Activated CD4-positive, alpha-beta memory T cell treated with anti-CD3 and anti-CD28 coated beads, Interleukin-2, amount 10 ng/mL, durations not matched to agents 7 days and 5 days (primary cell): Measurements from ENCODE around the gene PATL1. TPM values are rescaled to one million over a fixed set of nuclear protein-coding genes. Genes with fewer than 3 reads are reported as not detected.
A peak's percentile ranks its signal among the peaks of the same experiment; 100 is the strongest.

Experiments used
- CTCF ChIA-PET: fragments of 350-600 bp; sonication (Branson Sonifier 250); formaldehyde crosslinking; loops from one replicate; lab custom pipeline; 2021; ENCODE audit warnings: antibody characterized with exemption, inconsistent platforms; lab: Charles Lee
- POLR2A ChIA-PET: fragments of 350-600 bp; sonication (Branson Sonifier 250); formaldehyde crosslinking; loops from one replicate; lab custom pipeline; 2021; ENCODE audit warnings: antibody characterized with exemption; lab: Charles Lee
- DNase-seq: peaks from one replicate; pipeline ENCODE4 v3.0.0-alpha.2; 2020
- H3K27ac Mint-ChIP-seq: one replicate; pipeline ENCODE4 v1.8.0; 2021; ENCODE audit warnings: mild to moderate bottlenecking, mixed read lengths
- H3K27me3 Mint-ChIP-seq: one replicate; pipeline ENCODE4 v1.8.0; 2021; ENCODE audit warnings: mixed read lengths
- H3K36me3 Mint-ChIP-seq: one replicate; pipeline ENCODE4 v1.8.0; 2021; ENCODE audit warnings: low read depth, mixed read lengths
- H3K4me1 Mint-ChIP-seq: one replicate; pipeline ENCODE4 v1.8.0; 2021; ENCODE audit warnings: mixed read lengths
- H3K4me3 Mint-ChIP-seq: one replicate; pipeline ENCODE4 v1.8.0; 2021; ENCODE audit warnings: mild to moderate bottlenecking, mixed read lengths
- H3K9me3 Mint-ChIP-seq: one replicate; pipeline ENCODE4 v1.8.0; 2021; ENCODE audit warnings: mixed read lengths
- total RNA-seq, 2 experiments: library from RNA; stranded (reverse); gene quantifications; one replicate each; pipeline ENCODE4 v1.2.3, GENCODE V29; 2021

The PATL1 gene
- total RNA-seq, 2 experiments from 2014 or later: 56.4 to 56.8 TPM

- no peak overlapping the region for H3K4me3 Mint-ChIP-seq
- ChIA-PET CTCF (no interaction called here), POLR2A (no interaction called here)
- H3K4me1 Mint-ChIP-seq: no peaks in the 10 kb centered on the region
- H3K27ac Mint-ChIP-seq: no peak overlapping the region
- no peak for DNase-seq
- H3K27me3 Mint-ChIP-seq: no peaks in the 10 kb centered on the region
- peaks cover 13% of the 10 kb centered on the region for H3K36me3 Mint-ChIP-seq
- H3K9me3 Mint-ChIP-seq: no peaks in the 10 kb centered on the region
Observed at GRCh38 chr11:59625703-59626102, 43.1 kb downstream of the PATL1 start.

GRCh38 chr11:59617876-59618275 lies 51.0 kb downstream of the PATL1 start:
- no peak overlapping the region for H3K27ac Mint-ChIP-seq
- H3K9me3 Mint-ChIP-seq: no peaks in the 10 kb centered on the region
- no peaks in the 10 kb centered on the region for H3K27me3 Mint-ChIP-seq
- H3K4me3 Mint-ChIP-seq: no peak overlapping the region
- POLR2A ChIA-PET: interaction anchor here (1.0 to 4.5 kb wide), 2 partner anchors 43 to 51 kb away, joined by 3 to 64 read pairs; partner anchors contain the start of gene PATL1
- H3K4me1 Mint-ChIP-seq: peaks cover 33% of the 10 kb centered on the region
- H3K36me3 Mint-ChIP-seq: peaks cover 19% of the 10 kb centered on the region
- no peak for DNase-seq
- CTCF ChIA-PET: interaction anchor here (1.1 kb wide), 1 partner anchor 191 kb away, joined by 4 read pairs; no protein-coding TSS in a partner anchor

GRCh38 chr11:59616396-59616982 lies 52.3 kb downstream of the PATL1 start:
- POLR2A ChIA-PET: interaction anchor here (0.6 to 4.5 kb wide), 23 partner anchors 8 to 510 kb away, joined by 3 to 64 read pairs (median 5); partner anchors contain the start of genes FAM111A, FAM111B, MRPL16 and PATL1
- Mint-ChIP-seq H3K27ac (peak overlapping the region; percentile 89), H3K4me1 (peaks cover 47% of the 10 kb centered on the region), H3K27me3 (no peaks in the 10 kb centered on the region), H3K4me3 (peak overlapping the region; percentile 82), H3K36me3 (peaks cover 28% of the 10 kb centered on the region), H3K9me3 (no peaks in the 10 kb centered on the region)
- no peak for DNase-seq
- CTCF ChIA-PET: interaction anchor here (0.8 to 1.8 kb wide), 7 partner anchors 13 to 459 kb away, joined by 3 to 10 read pairs (median 4); partner anchors contain the start of gene DTX4

- ChIA-PET CTCF (interaction anchor here (0.6 to 1.8 kb wide), 9 partner anchors 13 to 458 kb away, joined by 3 to 10 read pairs (median 4); partner anchors contain the start of genes DTX4, MRPL16 and PATL1), POLR2A (interaction anchor here (0.6 to 4.5 kb wide), 28 partner anchors 8 to 1040 kb away, joined by 3 to 64 read pairs (median 4); partner anchors contain the start of genes FAM111A, FAM111B, LPXN and MRPL16)
- Mint-ChIP-seq H3K27me3 (no peaks in the 10 kb centered on the region), H3K4me1 (peaks cover 51% of the 10 kb centered on the region), H3K27ac (peak within 1 kb of the TSS; percentile 89), H3K4me3 (peak within 1 kb of the TSS; percentile 82), H3K36me3 (peaks cover 31% of the 10 kb centered on the region), H3K9me3 (no peaks in the 10 kb centered on the region)
- DNase-seq: peak; percentile 99
Observed at GRCh38 chr11:59615637-59616395, 53.0 kb downstream of the PATL1 start, which contains the start of gene OSBP. Gene OSBP (minus strand): TSS chr11:59615774. CDS start chr11:59615664, 110 bp downstream.

GRCh38 chr11:59615120-59615636 lies 53.7 kb downstream of the PATL1 start:
- H3K9me3 Mint-ChIP-seq: no peaks in the 10 kb centered on the region
- CTCF ChIA-PET: interaction anchor here (0.9 to 1.8 kb wide), 6 partner anchors 12 to 444 kb away, joined by 4 to 10 read pairs (median 5); partner anchors contain the start of genes DTX4, MRPL16 and PATL1

GRCh38 chr11:59614277-59615119 lies 54.3 kb downstream of the PATL1 start:
- peak overlapping the region; percentile 82 for H3K4me3 Mint-ChIP-seq
- ChIA-PET CTCF (interaction anchor here (1.5 to 1.8 kb wide), 2 partner anchors 54 to 77 kb away, joined by 6 to 10 read pairs; partner anchors contain the start of gene PATL1), POLR2A (interaction anchor here (0.8 to 4.5 kb wide), 16 partner anchors 10 to 508 kb away, joined by 3 to 64 read pairs (median 8); partner anchors contain the start of genes FAM111B, MRPL16 and PATL1)
- H3K9me3 Mint-ChIP-seq: no peaks in the 10 kb centered on the region
- peak overlapping the region; percentile 78 for H3K27ac Mint-ChIP-seq
- DNase-seq: no peak
- H3K36me3 Mint-ChIP-seq: peaks cover 38% of the 10 kb centered on the region
- H3K27me3 Mint-ChIP-seq: no peaks in the 10 kb centered on the region
- peaks cover 60% of the 10 kb centered on the region for H3K4me1 Mint-ChIP-seq

More at GRCh38 chr11:59615120-59615636, 53.7 kb downstream of the PATL1 start:
- Mint-ChIP-seq H3K36me3 (peaks cover 32% of the 10 kb centered on the region), H3K27ac (peak overlapping the region; percentile 89), H3K4me3 (peak overlapping the region; percentile 82), H3K4me1 (peaks cover 56% of the 10 kb centered on the region), H3K27me3 (no peaks in the 10 kb centered on the region)
- DNase-seq: peak; percentile 67
- POLR2A ChIA-PET: interaction anchor here (0.8 to 4.5 kb wide), 20 partner anchors 9 to 1040 kb away, joined by 3 to 64 read pairs (median 6); partner anchors contain the start of genes FAM111B, LPXN, MRPL16 and PATL1

- Mint-ChIP-seq H3K27ac (no peak overlapping the region), H3K4me3 (no peak overlapping the region), H3K9me3 (no peaks in the 10 kb centered on the region), H3K4me1 (peaks cover 60% of the 10 kb centered on the region), H3K27me3 (no peaks in the 10 kb centered on the region), H3K36me3 (peaks cover 63% of the 10 kb centered on the region)
- POLR2A ChIA-PET: interaction anchor here (1.3 kb wide), 1 partner anchor 58 kb away, joined by 4 read pairs; no protein-coding TSS in a partner anchor
- CTCF ChIA-PET: no interaction called here
- DNase-seq: no peak
Observed at GRCh38 chr11:59611570-59612565, 57.0 kb downstream of the PATL1 start.

GRCh38 chr11:59610289-59610688 lies 58.5 kb downstream of the PATL1 start:
- H3K27ac Mint-ChIP-seq: no peak overlapping the region
- H3K9me3 Mint-ChIP-seq: no peaks in the 10 kb centered on the region
- H3K27me3 Mint-ChIP-seq: no peaks in the 10 kb centered on the region
- POLR2A ChIA-PET: interaction anchor here (1.4 to 1.8 kb wide), 3 partner anchors 18 to 146 kb away, joined by 3 to 5 read pairs (median 4); partner anchors contain the start of gene PATL1
- CTCF ChIA-PET: interaction anchor here (0.7 to 1.2 kb wide), 3 partner anchors 49 to 174 kb away, joined by 3 to 4 read pairs (median 3); no protein-coding TSS in a partner anchor
- H3K4me1 Mint-ChIP-seq: peaks cover 55% of the 10 kb centered on the region
- H3K4me3 Mint-ChIP-seq: no peak overlapping the region
- H3K36me3 Mint-ChIP-seq: peaks cover 78% of the 10 kb centered on the region
- DNase-seq: no peak

GRCh38 chr11:59607703-59608454 lies 61.0 kb downstream of the PATL1 start:
- CTCF ChIA-PET: no interaction called here
- no peaks in the 10 kb centered on the region for H3K9me3 Mint-ChIP-seq
- peaks cover 72% of the 10 kb centered on the region for H3K36me3 Mint-ChIP-seq

GRCh38 chr11:59602432-59602831 lies 66.4 kb downstream of the PATL1 start:
- H3K36me3 Mint-ChIP-seq: peaks cover 83% of the 10 kb centered on the region
- POLR2A ChIA-PET: no interaction called here
- no peaks in the 10 kb centered on the region for H3K27me3 Mint-ChIP-seq
- peaks cover 7% of the 10 kb centered on the region for H3K4me1 Mint-ChIP-seq
- CTCF ChIA-PET: interaction anchor here (2.2 kb wide), 1 partner anchor 13 kb away, joined by 5 read pairs; the partner anchor contains the start of gene OSBP
- H3K27ac Mint-ChIP-seq: no peak overlapping the region
- no peak overlapping the region for H3K4me3 Mint-ChIP-seq
- DNase-seq: no peak
- H3K9me3 Mint-ChIP-seq: no peaks in the 10 kb centered on the region

More at GRCh38 chr11:59607703-59608454, 61.0 kb downstream of the PATL1 start:
- Mint-ChIP-seq H3K27ac (no peak overlapping the region), H3K27me3 (no peaks in the 10 kb centered on the region), H3K4me1 (peaks cover 39% of the 10 kb centered on the region), H3K4me3 (no peak overlapping the region)
- POLR2A ChIA-PET: interaction anchor here (1.1 to 1.4 kb wide), 2 partner anchors 8 to 42 kb away, joined by 3 read pairs; no protein-coding TSS in a partner anchor
- no peak for DNase-seq
